ENCODE results near the gene RNF17. TPM values are rescaled to one million over a fixed set of nuclear protein-coding genes. Genes with fewer than 3 reads are reported as not detected.

The RNF17 gene
- total and polyA plus RNA-seq, 10 of the 15 experiments (the other 5 are each of a cell fraction or from before 2014, with no cell fraction given) = not detected

GRCh38 chr13:24734950-24735349 is 29.0 kb upstream of the RNF17 start:
- intact Hi-C loops (cut with micrococcal nuclease; ENCODE audit: unreplicated experiment) (no loop called here), in situ Hi-C loops (cut with MboI) (no loop called here)
- FAIRE-seq = no peak
- no TSS peak for BruUV-seq (replicated peaks)
- DNase-seq (ENCODE audit: low read depth, low spot score) = peak; percentile 25
- no peak overlapping the region for H3K27ac ChIP-seq (ENCODE audit: control insufficient read depth, insufficient read depth)
- peaks cover 2% of the 10 kb centered on the region; the same call in 2 of the 3 replicates for H3K9me3 ChIP-seq (replicated peaks; ENCODE audit: control insufficient read depth, insufficient read depth, low read length)
- no peaks in the 10 kb centered on the region for H4K20me1 ChIP-seq (ENCODE audit: control insufficient read depth, insufficient read depth)
- CTCF ChIA-PET = interaction anchor here (0.8 kb wide), 1 partner anchor 37 kb away, joined by 4 read pairs; no protein-coding TSS in a partner anchor
- RAD21 ChIA-PET (ENCODE audit: unreplicated experiment) = no interaction called here
- peak; percentile 28; the same call in 1 of the 3 replicates for ATAC-seq
- no peaks in the 10 kb centered on the region for H3K27me3 ChIP-seq (replicated peaks in 1 of 2; ENCODE audit: control insufficient read depth in 2 of 2, insufficient read depth in 2 of 2, low read length in 1 of 2)
- whole genome bisulfite sequencing (ENCODE audit: insufficient coverage, insufficient replicate concordance, low lambda C conversion rate, missing lambda C conversion rate) = 0% methylated on average over 4 of the region's 4 CpGs
- no peak overlapping the region for H3K9ac ChIP-seq (ENCODE audit: control insufficient read depth, insufficient read depth, low read length)
- no peak for TF ChIP-seq RFX5 (IDR thresholded peaks at IDR 0.05; ENCODE audit: low read depth, low read length)
- TF ChIP-seq PBX3 (IDR thresholded peaks at IDR 0.05; ENCODE audit: insufficient replicate concordance, low read depth, low read length) = no peak
- TF ChIP-seq JUNB (IDR thresholded peaks at IDR 0.05) = peak; percentile 53
- TF ChIP-seq NBN (IDR thresholded peaks at IDR 0.05) = no peak
- TF ChIP-seq REST (IDR thresholded peaks at IDR 0.05; ENCODE audit: low read depth, low read length) = no peak
- no peak for TF ChIP-seq MEF2A (IDR thresholded peaks at IDR 0.05; ENCODE audit: insufficient read depth, low read depth, low read length)
- TF ChIP-seq IKZF2 (IDR thresholded peaks at IDR 0.05) = no peak
- no peak for TF ChIP-seq ZNF274 (IDR thresholded peaks at IDR 0.05; ENCODE audit: insufficient read depth, insufficient read length)
- TF ChIP-seq ZNF217 (IDR thresholded peaks at IDR 0.05) = no peak
- TF ChIP-seq, protein P1, sequence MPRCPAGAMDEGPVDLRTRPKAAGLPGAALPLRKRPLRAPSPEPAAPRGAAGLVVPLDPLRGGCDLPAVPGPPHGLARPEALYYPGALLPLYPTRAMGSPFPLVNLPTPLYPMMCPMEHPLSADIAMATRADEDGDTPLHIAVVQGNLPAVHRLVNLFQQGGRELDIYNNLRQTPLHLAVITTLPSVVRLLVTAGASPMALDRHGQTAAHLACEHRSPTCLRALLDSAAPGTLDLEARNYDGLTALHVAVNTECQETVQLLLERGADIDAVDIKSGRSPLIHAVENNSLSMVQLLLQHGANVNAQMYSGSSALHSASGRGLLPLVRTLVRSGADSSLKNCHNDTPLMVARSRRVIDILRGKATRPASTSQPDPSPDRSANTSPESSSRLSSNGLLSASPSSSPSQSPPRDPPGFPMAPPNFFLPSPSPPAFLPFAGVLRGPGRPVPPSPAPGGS (IDR thresholded peaks at IDR 0.05; ENCODE audit: borderline replicate concordance, insufficient read depth, low read depth, low read length, poor library complexity, severe bottlenecking) = no peak
- TF ChIP-seq BHLHE40 (IDR thresholded peaks at IDR 0.05; ENCODE audit: borderline replicate concordance in 1 of 2, low read depth in 2 of 2, low read length in 1 of 2) = peak in 1 of 2 experiments; percentile 53; a peak in 1 of 4 replicates
- TF ChIP-seq MTA2 (IDR thresholded peaks at IDR 0.05; ENCODE audit: low read depth) = no peak
- TF ChIP-seq BACH1 (IDR thresholded peaks at IDR 0.05; ENCODE audit: borderline replicate concordance) = no peak
- TF ChIP-seq RUNX3 (IDR thresholded peaks at IDR 0.05; ENCODE audit: low read length) = no peak; the same call in 1 of the 2 replicates
- no peak for TF ChIP-seq PKNOX1 (IDR thresholded peaks at IDR 0.05)
- peak; percentile 36; the same call in 1 of the 2 replicates for TF ChIP-seq SPI1 (IDR thresholded peaks at IDR 0.05; ENCODE audit: borderline replicate concordance, insufficient read depth, low read depth, low read length)
- no peak for TF ChIP-seq GABPA (IDR thresholded peaks at IDR 0.05; ENCODE audit: low read depth)
- TF ChIP-seq RAD51 (IDR thresholded peaks at IDR 0.05) = no peak
- H2AFZ ChIP-seq (ENCODE audit: control insufficient read depth, low read depth, low read length) = no peak overlapping the region
- no peak overlapping the region for H3K4me2 ChIP-seq (ENCODE audit: control insufficient read depth, insufficient read depth)
- no peaks in the 10 kb centered on the region for H3K79me2 ChIP-seq (ENCODE audit: control insufficient read depth, insufficient read depth, low read length)
- POLR2A ChIA-PET = no interaction called here
- no peaks in the 10 kb centered on the region for H3K36me3 ChIP-seq (ENCODE audit: control insufficient read depth in 2 of 2, insufficient read depth in 2 of 2, low read length in 1 of 2)
- no peak overlapping the region for H3K4me3 ChIP-seq
- H3K4me1 ChIP-seq (ENCODE audit: control insufficient read depth, insufficient read depth, low read length) = peaks cover 13% of the 10 kb centered on the region
- SMC1A ChIA-PET (ENCODE audit: uncharacterized antibody, unreplicated experiment) = no interaction called here

Data from GM12878 (cell line).